Astrocyte of the spinal cord (primary cell): ENCODE data around the gene TDP1.
A peak's percentile ranks its signal among the peaks of the same experiment; 100 is the strongest.

ENCODE experiments used
- DNase-seq: peaks from one replicate; pipeline ENCODE4 v3.0.0; 2011; ENCODE audit warnings: low read depth, low spot score
- H3K4me3 ChIP-seq: 2 replicates; pipeline ENCODE4 v1.5.1; 2011; ENCODE audit warnings: low read depth, mild to moderate bottlenecking, low read length, moderate library complexity
- CTCF ChIP-seq: IDR thresholded peaks from 2 replicates; pipeline ENCODE4 v1.5.1; 2012; ENCODE audit warnings: low read depth, mild to moderate bottlenecking, low read length, inconsistent platforms
- in situ Hi-C: cut with HindIII; loops from 2 replicates; pipeline ENCODE4 v1.10.0; 2017; ENCODE audit warnings: low sequenced_read_pairs

TDP1 gene

GRCh38 chr14:90060965-90061684, 105.4 kb downstream of the TDP1 start:
- in situ Hi-C loops, result no loop called here
- no peak for DNase-seq
- H3K4me3 ChIP-seq, result peak overlapping the region; percentile 40
- no peak for TF ChIP-seq CTCF

DNA sequence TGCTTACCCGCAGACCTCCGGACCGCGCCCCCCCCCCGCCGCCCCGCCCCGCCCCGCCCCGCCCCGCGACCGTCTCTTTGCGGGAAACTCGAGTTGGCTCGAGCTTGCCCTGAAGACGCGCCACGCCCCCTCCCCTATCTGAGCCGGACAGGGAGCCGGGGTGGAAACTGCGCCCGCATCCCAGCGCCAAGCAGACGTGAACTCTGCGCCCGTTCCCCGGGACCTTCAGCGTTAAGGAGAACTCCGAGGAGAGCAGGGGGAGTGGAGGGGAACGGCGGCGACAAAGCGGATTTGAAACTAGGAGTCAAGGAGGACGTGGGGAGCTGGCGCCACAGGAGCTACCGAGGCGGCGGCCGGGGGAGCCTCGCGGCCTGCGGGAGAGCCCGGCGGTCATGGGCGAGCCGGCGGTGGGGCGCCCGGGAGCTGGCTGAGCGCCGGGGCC, 106.0 kb downstream of the TDP1 start, which contains the start of gene KCNK13:
TSS of gene KCNK13 (plus strand) at position 310 of the 442 bp plus-strand sequence. CDS start 212 bp downstream, outside the sequence.
- in situ Hi-C loops, result no loop called here
- peak within 1 kb of the TSS; percentile 40 for H3K4me3 ChIP-seq
- no peak for DNase-seq
- no peak for TF ChIP-seq CTCF

DNA sequence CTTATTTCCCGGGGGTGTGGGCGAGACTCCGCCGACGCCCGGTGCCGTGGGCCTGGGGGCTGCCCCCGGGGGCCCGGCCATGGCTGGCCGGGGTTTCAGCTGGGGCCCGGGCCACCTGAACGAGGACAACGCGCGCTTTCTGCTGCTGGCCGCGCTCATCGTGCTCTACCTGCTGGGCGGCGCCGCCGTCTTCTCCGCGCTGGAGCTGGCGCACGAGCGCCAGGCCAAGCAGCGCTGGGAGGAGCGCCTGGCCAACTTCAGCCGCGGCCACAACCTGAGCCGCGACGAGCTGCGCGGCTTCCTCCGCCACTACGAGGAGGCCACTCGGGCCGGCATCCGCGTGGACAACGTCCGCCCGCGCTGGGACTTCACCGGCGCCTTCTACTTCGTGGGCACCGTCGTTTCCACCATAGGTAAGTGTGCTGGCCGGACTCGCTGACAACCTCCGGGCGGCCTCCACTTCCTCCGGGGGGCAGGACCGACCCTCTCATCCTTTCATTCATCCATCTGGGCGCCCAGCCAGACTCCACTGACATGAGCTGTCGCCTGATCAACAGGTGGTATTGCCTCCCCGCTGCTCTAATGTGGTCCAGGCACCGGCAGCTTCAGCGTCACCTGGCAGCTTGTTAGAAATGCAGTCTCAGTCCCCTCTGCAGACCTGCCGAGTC, 106.5 kb downstream of the TDP1 start:
- H3K4me3 ChIP-seq, result no peak overlapping the region
- TF ChIP-seq CTCF, result no peak
- in situ Hi-C loops, result no loop called here
- DNase-seq, result no peak

DNA sequence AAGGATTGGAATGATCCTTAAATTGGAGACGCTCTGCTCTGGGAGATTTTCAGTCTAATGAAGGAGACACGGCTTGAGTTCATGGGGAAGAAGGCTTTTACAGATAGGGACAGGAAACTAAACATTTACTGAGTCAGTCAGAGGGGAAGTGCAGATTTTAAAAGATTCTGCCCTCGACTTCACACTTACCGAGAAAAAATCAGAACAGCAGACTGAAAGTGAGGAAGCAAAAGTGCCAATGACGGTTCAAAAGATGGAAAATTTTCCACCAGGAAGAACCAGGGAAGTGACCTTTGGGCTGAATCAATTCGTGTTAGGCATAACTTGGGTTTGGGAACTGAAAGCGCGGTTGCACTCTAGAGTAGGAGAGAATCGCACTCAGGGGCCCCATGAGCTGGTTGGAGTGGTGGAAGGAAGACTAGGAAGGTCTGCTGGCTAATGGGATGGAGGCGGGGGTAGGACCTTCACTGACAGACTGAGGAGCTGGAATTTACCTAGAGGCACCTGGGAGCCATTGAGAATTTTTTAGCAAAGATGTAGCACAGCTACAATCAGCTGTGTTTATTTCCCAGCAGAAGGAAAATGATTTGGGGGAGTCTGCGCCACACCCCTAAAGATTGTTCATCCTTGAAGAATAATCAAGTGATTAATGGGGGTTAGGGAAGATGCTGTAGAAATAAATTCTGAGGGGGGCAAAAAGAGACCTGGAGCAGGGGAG, 107.3 kb downstream of the TDP1 start:
- H3K4me3 ChIP-seq, result no peak overlapping the region
- in situ Hi-C loops, result no loop called here
- no peak for DNase-seq
- no peak for TF ChIP-seq CTCF

- H3K4me3 ChIP-seq, result no peak overlapping the region
- in situ Hi-C loops, result no loop called here
- TF ChIP-seq CTCF, result no peak
- DNase-seq, result no peak
Observed at GRCh38 chr14:90072350-90072749, 116.6 kb downstream of the TDP1 start.

DNA sequence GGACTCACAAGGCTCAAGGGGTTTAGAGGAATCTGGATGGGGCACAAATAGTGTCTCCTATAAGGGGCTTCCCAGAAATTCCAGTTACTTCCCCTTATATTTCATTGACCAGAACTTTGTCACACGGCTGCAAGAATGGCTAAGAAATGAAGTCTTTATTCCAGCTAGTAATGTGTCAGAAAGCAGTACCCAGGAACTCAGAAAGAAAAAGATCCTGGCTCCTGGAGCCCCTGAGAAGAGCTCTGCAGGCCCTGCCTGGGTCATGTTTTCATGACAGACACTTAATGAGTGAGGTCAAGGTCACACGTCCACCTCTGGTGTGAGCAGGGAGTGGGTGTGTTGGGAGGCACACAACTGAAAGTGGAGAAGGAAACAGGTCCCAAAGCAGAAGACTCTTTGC, 123.8 kb downstream of the TDP1 start:
- TF ChIP-seq CTCF, result no peak
- no peak overlapping the region for H3K4me3 ChIP-seq
- in situ Hi-C loops, result no loop called here
- DNase-seq, result no peak
